Smooth muscle cell (in vitro differentiated cells): ENCODE results near the gene PDXK. TPM values are rescaled to one million over a fixed set of nuclear protein-coding genes. Genes with fewer than 3 reads are reported as not detected.

Source experiments
- DNase-seq: peaks from one replicate; lab custom pipeline; 2025; ENCODE audit not compliant: unreplicated experiment; lab: John Stamatoyannopoulos, UW
- H2AFZ ChIP-seq: fragments of 200-600 bp; sonication (generic); 2 replicates; pipeline ENCODE4 v1.6.0; 2016; ENCODE audit warnings: antibody characterized with exemption, low read depth, mild to moderate bottlenecking
- H3F3A ChIP-seq: fragments of 200-600 bp; sonication (generic); 2 replicates; pipeline ENCODE4 v1.6.0; 2017; ENCODE audit warnings: antibody characterized with exemption, low read depth
- H3K27ac ChIP-seq: fragments of 200-600 bp; sonication (generic); 2 replicates; pipeline ENCODE4 v1.5.1; 2016; ENCODE audit warnings: low read depth, mild to moderate bottlenecking
- H3K27me3 ChIP-seq: fragments of 200-600 bp; sonication (generic); 2 replicates; pipeline ENCODE4 v1.6.1; 2016; ENCODE audit warnings: low read depth, mild to moderate bottlenecking
- H3K36me3 ChIP-seq: fragments of 200-600 bp; sonication (generic); 2 replicates; pipeline ENCODE4 v1.5.1; 2016; ENCODE audit warnings: low read depth
- H3K4me1 ChIP-seq: fragments of 200-600 bp; sonication (generic); 2 replicates; pipeline ENCODE4 v1.5.1; 2016; ENCODE audit warnings: low read depth
- H3K4me2 ChIP-seq: fragments of 200-600 bp; sonication (generic); 2 replicates; pipeline ENCODE4 v1.6.0; 2016; ENCODE audit warnings: mild to moderate bottlenecking
- H3K4me3 ChIP-seq: fragments of 200-600 bp; sonication (generic); 2 replicates; pipeline ENCODE4 v1.5.1; 2016; ENCODE audit warnings: mild to moderate bottlenecking
- H3K79me2 ChIP-seq: fragments of 200-600 bp; sonication (generic); 2 replicates; pipeline ENCODE4 v1.6.0; 2016; ENCODE audit warnings: low read depth, mild to moderate bottlenecking
- H3K9ac ChIP-seq: fragments of 200-600 bp; sonication (generic); 2 replicates; pipeline ENCODE4 v1.6.0; 2016; ENCODE audit warnings: low read depth
- H3K9me3 ChIP-seq: fragments of 200-600 bp; sonication (generic); replicated peaks from 2 replicates; pipeline ENCODE4 v1.5.1; 2016; ENCODE audit warnings: low read depth
- H4K20me1 ChIP-seq: fragments of 200-600 bp; sonication (generic); 2 replicates; pipeline ENCODE4 v1.6.0; 2016; ENCODE audit warnings: low read depth
- WGBS: methylation state at CpG from one replicate; pipeline ENCODE4 v1.1.7; 2016; ENCODE audit warnings: low lambda C conversion rate; 5-methylcytosine and 5-hydroxymethylcytosine counted together
- polyA plus RNA-seq: library from polyadenylated mRNA; unstranded; fragments of >200 nt; fragmentation: Nextera tagmentation; extraction: Ambion mirVana; gene quantifications from 2 replicates; pipeline ENCODE4 v1.2.1, GENCODE V29; 2016
- total RNA-seq: library from RNA; depleted of rRNA; stranded (reverse); fragments of >200 nt; gene quantifications from 2 replicates; pipeline ENCODE4 v1.2.3, GENCODE V29; 2014
- TF ChIP-seq, protein P1 (sequence below): fragments of 200-600 bp; sonication (generic); IDR thresholded peaks from 2 replicates; pipeline ENCODE4 v1.5.1; 2017; ENCODE audit warnings: borderline replicate concordance, mild to moderate bottlenecking, antibody characterized with exemption; ENCODE audit not compliant: insufficient read depth, poor library complexity, severe bottlenecking

PDXK gene
- total and polyA plus RNA-seq, 2 experiments from 2014 or later = 92.6 to 184 TPM

DNA sequence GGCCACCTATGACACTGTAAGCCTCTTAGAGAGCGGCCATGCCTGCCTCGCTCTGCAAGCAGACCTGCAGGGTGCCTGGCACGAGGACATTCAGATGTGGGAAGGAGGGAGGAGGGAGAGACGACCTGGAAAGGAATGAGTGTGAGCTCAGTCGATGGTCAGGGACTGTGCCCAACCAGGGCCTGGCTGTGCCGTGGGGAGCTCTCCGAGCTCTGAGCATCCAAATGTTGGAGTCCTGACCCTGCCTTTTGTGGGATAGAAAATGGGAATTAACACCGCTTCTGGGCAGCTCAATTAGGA lies 49.9 kb downstream of the PDXK start:
- H2AFZ ChIP-seq = no peak overlapping the region
- H3K27me3 ChIP-seq = no peaks in the 10 kb centered on the region
- H3K4me2 ChIP-seq = peak overlapping the region; percentile 40
- no peaks in the 10 kb centered on the region for H4K20me1 ChIP-seq
- peak overlapping the region; percentile 81 for H3K27ac ChIP-seq
- TF ChIP-seq, protein P1, sequence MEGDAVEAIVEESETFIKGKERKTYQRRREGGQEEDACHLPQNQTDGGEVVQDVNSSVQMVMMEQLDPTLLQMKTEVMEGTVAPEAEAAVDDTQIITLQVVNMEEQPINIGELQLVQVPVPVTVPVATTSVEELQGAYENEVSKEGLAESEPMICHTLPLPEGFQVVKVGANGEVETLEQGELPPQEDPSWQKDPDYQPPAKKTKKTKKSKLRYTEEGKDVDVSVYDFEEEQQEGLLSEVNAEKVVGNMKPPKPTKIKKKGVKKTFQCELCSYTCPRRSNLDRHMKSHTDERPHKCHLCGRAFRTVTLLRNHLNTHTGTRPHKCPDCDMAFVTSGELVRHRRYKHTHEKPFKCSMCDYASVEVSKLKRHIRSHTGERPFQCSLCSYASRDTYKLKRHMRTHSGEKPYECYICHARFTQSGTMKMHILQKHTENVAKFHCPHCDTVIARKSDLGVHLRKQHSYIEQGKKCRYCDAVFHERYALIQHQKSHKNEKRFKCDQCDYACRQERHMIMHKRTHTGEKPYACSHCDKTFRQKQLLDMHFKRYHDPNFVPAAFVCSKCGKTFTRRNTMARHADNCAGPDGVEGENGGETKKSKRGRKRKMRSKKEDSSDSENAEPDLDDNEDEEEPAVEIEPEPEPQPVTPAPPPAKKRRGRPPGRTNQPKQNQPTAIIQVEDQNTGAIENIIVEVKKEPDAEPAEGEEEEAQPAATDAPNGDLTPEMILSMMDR = no peak
- H3K9me3 ChIP-seq = no peaks in the 10 kb centered on the region
- H3K4me3 ChIP-seq = no peak overlapping the region
- H3F3A ChIP-seq = peaks cover 13% of the 10 kb centered on the region
- whole genome bisulfite sequencing = 70% methylated on average over 8 of the region's 8 CpGs
- H3K79me2 ChIP-seq = no peaks in the 10 kb centered on the region
- DNase-seq = no peak
- peaks cover 12% of the 10 kb centered on the region for H3K4me1 ChIP-seq
- H3K36me3 ChIP-seq = no peaks in the 10 kb centered on the region
- peak overlapping the region; percentile 65 for H3K9ac ChIP-seq

DNA sequence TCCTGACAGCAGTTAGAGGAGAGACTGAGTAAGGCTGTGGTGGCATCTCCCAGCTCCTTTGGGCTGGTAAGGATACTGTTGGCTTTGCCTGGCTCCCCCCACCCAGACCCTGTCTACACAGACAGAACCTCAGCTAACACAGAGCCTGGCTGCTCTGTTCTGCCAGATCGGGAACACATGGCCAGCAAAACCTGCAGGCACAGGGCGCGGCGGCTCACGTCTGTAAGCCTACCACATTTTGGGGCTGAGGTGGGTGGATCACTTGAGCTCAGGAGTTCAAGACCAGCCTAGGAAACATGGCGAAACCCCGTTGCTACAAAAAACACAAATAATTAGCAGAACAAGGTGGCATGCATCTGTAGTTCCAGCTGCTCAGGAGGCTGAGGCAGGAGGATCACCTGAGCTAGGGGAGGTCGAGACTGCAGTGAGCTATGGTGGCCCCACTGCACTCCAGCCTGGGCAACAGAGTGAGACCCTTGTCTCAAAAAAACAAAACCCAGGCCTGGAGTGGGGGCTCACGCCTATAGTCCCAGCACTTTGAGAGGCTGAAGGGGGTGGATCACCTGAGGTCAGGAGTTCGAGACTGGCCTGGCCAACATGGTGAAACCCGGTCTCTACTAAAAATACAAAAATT lies 50.5 kb downstream of the PDXK start:
- peak overlapping the region; percentile 81 for H3K27ac ChIP-seq
- no peaks in the 10 kb centered on the region for H3K9me3 ChIP-seq
- no peak overlapping the region for H3K9ac ChIP-seq
- peaks cover 6% of the 10 kb centered on the region for H4K20me1 ChIP-seq
- no peak overlapping the region for H3K4me2 ChIP-seq
- H3K4me3 ChIP-seq = no peak overlapping the region
- peaks cover 12% of the 10 kb centered on the region for H3K4me1 ChIP-seq
- WGBS = 96% methylated on average over 11 of the region's 11 CpGs
- H3K79me2 ChIP-seq = peaks cover under 1% of the 10 kb centered on the region
- TF ChIP-seq, protein P1 = no peak
- DNase-seq = no peak
- peaks cover 9% of the 10 kb centered on the region for H3F3A ChIP-seq
- no peak overlapping the region for H2AFZ ChIP-seq
- H3K36me3 ChIP-seq = no peaks in the 10 kb centered on the region
- H3K27me3 ChIP-seq = no peaks in the 10 kb centered on the region

DNA sequence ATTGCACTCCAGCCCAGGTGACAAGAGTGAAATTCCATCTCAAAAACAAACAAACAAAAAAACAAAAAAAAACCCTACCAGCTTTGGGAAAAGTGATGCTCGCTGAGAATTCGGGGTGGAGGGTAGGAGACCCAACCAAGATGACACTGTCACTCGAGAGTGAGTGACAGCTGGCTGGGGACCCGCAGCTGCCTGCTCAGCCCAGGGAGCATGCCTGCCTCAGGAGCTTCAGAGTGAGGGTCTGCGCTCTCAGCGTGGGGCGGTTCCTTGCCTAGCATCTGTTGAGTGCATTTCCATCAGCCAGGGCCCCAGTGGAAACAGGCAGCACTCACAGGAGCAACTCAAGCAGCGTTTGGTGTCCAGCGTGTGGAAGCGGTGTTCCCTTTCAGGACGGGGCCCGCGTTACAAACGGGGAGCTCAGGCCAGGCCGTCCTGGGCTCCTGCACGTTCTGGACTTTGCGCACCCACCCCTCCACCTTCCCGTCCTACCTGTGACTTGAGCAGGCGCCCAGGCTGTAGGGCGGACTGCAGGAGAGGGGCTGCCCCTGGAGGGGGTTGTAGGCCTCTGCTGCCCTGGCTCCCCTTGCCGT lies 51.2 kb downstream of the PDXK start:
- WGBS = 93% methylated on average over 21 of the region's 21 CpGs
- H3F3A ChIP-seq = peaks cover 9% of the 10 kb centered on the region
- no peak for DNase-seq
- peaks cover 13% of the 10 kb centered on the region for H3K4me1 ChIP-seq
- H4K20me1 ChIP-seq = peaks cover 13% of the 10 kb centered on the region
- H3K4me3 ChIP-seq = no peak overlapping the region
- H2AFZ ChIP-seq = no peak overlapping the region
- TF ChIP-seq, protein P1 = no peak
- H3K4me2 ChIP-seq = no peak overlapping the region
- H3K27ac ChIP-seq = no peak overlapping the region
- no peak overlapping the region for H3K9ac ChIP-seq
- no peaks in the 10 kb centered on the region for H3K27me3 ChIP-seq
- peaks cover 8% of the 10 kb centered on the region for H3K79me2 ChIP-seq
- H3K9me3 ChIP-seq = no peaks in the 10 kb centered on the region
- H3K36me3 ChIP-seq = no peaks in the 10 kb centered on the region

DNA sequence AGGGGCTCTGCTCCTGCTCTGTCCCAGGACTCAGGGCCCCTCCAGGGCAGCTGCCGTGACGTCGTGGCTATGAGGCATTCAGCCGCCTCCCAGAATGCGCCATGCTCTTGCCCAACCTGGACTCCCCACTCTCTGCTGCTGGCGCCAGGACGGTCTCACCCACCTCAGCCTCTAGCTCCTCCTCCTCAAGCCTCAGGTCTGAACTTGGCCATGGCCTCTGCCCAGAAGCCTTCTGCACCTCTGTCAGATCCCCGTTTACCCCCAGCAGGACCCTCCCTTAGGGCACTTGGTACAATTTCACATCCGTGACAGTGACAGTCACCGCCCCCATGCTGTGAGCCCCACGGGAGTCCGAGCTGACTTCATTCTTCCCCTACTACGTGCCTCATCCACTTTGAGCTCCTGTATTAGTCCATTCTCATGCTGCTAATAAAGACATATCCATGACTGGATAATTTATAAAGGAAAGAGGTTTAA lies 52.3 kb downstream of the PDXK start:
- no peak overlapping the region for H3K27ac ChIP-seq
- H3K4me3 ChIP-seq = no peak overlapping the region
- H3K27me3 ChIP-seq = no peaks in the 10 kb centered on the region
- peaks cover 15% of the 10 kb centered on the region for H3K79me2 ChIP-seq
- H3K9ac ChIP-seq = no peak overlapping the region
- no peak overlapping the region for H2AFZ ChIP-seq
- peaks cover 9% of the 10 kb centered on the region for H3F3A ChIP-seq
- H3K9me3 ChIP-seq = no peaks in the 10 kb centered on the region
- H4K20me1 ChIP-seq = peaks cover 17% of the 10 kb centered on the region
- WGBS = 82% methylated on average over 13 of the region's 13 CpGs
- DNase-seq = no peak
- H3K4me2 ChIP-seq = no peak overlapping the region
- H3K36me3 ChIP-seq = no peaks in the 10 kb centered on the region
- TF ChIP-seq, protein P1 = no peak
- peaks cover 18% of the 10 kb centered on the region for H3K4me1 ChIP-seq
